Embryonic facial prominence (tissue), 1 donor: ENCODE data around the gene CREG2.
"Not testable (repeated sequence)": the region's sequence is repeated elsewhere in the genome, so short reads cannot be mapped to it uniquely, and the experiment has no call there.

ENCODE experiments used
- DNase-seq: peaks from one replicate; pipeline ENCODE4 v3.0.0-alpha.2; 2016; ENCODE audit errors: extremely low spot score

CREG2 gene

DNA sequence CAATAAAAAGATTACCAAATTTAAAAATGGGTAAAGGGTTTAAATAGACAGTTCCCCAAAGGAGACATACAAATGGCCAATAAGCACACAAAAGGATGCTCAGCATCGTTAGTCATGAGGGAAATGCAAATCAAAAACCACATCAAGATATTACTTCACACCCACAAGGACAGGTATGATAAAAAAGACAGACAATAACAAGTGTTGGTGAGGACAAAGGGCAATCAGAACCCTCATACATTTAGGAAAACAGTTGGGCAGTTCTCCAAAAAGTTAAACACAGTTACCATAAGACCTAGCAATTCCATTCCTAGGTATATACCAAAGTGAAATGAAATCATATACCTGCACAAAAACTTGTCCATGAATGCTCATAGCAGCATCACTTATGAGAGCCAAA is 14.5 kb downstream of the CREG2 start:
- DNase-seq: no peak

DNA sequence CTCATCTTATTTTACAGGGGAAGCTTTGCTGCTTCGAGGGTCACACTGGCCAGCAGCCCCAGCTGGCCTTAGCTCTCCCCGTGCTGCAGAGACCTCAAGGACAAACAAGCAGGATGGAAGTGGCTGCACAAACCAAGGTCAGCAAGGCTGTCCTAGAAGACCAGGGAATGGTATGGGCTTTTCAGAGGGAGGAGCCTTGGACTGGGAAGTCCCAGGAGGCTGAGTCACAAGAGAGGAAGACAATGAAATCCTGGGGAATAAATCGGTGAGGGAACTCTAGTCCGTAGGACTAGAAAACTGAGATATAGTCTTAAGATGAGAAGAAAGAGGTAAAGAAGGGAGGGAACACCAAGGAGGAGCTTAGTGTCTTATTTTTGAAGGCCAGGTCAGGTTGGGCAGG is 15.7 kb downstream of the CREG2 start:
- DNase-seq: no peak

DNA sequence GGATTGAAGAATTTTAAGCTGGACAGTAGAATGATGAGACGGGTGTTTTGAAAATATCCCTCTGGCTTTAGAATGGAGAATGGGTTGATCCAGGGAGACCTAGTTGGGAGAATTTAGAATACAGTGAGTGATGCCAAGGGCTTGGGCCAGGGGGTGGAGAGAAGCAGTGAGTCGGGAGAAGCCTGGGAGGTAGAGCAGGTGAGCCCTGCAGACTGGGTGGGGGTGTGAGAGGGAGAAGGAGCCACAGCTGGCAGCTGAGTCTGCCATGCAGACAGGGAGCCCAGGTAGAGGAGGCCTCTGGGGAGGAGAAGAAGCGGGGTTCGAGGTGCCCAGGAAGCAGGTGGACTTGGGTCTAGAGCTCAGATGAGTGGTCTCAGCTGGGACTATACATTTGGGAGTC is 18.2 kb downstream of the CREG2 start:
- no peak for DNase-seq

DNA sequence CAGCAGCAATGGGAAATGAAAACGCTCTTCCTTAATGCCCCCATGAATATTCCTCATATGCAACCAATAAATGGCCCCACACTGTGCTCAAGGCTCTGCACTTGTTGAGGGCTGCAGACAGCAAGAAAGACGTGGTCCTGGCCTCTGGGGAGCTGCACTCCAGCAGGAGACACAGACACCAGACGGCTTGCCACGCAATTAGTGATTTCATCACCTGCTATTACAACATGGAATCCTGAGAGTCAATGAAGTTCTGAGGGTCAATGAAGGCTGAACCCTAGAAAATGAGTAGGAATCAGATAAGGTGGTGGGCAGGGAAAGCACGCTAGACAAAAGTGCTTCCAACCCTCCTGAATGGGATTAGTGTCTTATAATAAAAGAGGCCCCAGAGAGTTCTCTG is 18.9 kb downstream of the CREG2 start:
- DNase-seq: no peak

DNA sequence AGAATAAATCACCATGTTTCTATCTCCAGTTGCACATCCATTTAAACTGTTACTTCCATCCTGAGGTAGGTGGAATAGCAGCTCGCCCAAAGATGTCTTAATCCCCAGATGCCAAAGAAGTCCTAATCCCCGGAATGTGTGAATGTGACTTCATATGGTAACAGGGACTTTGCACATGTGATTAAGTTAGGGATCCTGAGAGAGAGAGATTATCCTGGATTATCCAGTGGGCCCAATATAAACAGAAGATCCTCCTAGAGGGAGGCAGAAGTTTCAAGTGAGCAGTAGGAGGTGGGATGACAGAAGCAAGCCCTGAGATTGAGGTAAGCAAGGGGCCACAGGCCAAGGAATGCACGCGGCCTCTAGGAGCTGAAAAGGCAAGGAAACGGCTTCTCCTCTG is 19.8 kb downstream of the CREG2 start:
- no peak for DNase-seq

DNA sequence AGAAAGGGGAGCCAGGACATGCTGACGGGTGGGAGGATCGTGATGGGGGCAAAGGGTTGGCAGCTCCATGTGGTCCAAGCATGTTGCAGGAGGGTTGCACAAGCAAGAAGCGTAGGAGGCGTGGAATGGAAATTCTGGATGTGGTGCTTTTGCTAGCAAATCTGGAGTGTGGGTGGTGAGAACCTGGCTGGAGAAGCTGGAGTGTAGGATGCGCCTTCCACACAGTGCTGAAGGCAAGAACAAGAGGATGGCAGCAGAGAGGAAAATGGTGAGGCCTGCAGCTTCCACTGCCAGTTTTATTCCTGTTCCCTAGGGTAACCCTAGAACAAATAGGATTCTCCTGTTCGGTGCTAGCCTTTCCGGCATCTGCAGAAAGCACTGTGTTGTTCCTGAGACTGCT is 22.4 kb downstream of the CREG2 start:
- no peak for DNase-seq

DNA sequence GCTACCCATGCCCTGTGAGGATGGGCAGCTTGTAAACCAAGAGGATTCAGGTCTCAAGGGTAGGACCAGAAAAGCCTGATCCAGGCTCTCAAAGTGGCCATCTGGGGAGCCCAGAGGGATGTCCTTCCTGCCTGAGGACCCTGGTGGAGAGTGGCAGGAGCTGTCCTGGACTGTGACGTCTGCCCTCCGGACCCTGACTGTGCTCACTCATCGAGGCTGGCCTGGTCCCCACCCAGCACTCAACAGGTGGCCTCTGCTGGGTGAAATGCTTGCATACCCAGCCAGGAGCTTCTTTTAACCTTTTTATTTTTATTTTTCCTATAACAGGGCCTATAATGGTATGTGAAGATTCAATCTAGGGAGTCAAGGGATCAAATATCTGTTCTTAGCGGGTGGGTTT is 24.5 kb downstream of the CREG2 start:
- DNase-seq: no peak

DNA sequence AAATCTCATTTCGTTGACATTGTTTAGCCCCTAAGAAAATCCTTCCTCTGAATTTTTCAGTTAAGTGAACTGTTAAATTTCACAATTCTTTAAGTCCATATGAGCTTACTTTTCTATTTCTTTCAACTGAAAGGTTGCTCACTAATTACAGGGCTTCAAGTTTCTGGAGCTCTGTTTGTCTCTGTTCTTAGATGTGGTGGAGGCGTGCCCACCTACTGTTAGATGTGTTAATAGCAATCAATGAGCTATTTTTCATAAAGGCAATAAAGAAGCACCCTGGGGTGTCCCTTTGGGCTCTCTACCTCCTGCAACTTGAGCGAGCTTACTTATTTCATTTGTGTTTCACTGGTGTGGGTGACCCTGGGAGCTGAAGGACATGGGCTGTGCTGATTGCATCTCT is 25.0 kb downstream of the CREG2 start:
- DNase-seq: no peak

DNA sequence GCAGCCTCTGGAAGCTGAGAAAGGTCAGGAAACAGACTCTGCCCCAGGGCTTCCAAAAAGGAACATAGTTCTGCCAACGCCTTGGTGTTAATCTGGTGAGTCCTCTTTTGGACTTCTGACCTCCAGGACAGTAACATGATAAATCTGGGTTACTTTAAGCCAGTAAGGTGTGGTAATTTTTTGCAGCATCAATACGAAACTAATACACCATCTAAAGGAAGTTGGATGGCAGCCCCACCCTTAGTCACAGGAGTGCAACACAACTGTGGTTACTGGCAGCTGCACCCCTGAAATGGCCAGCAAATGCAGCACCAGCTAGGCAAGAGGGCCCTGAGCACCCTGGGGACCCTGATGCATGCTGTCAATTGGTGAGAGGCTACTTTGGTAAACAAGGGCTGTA is 25.8 kb downstream of the CREG2 start:
- DNase-seq: no peak

DNA sequence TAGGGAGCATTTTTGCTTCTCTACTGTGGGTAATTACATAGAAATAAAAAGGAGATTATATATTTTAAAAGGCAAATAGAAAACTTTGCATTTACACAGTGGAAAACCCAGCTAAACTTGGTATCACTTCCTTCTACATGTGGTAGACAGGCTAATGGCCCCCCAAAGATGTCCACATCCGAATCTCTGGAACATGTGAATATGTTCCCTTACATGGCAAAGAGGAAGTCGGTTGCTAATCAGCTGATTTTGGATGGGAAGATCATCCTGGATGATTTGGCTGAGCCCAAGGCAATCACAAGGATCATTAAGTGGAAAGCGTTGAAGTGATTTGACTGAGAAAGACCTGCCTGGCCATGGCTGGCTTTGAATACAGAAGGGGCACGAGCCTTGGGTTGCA is 26.2 kb downstream of the CREG2 start:
- no peak for DNase-seq

DNA sequence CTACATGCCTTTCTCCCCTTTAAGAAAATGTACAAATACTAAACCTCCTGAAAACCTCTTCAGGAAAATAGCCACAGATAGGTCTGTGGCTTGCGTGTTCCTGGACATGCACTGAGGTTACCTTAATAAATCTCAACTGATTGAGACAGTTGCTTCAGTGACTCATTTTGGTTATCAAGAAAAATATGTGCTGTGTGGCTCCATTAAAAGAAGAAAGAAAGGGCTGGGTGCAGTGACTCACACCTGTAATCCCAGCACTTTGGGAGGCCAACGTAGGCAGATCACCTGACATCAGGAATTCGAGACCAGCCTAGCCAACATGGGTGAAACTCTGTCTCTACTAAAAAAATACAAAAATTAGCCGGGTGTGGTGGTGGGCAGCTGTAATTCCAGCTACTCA is 27.1 kb downstream of the CREG2 start:
- no peak for DNase-seq

DNA sequence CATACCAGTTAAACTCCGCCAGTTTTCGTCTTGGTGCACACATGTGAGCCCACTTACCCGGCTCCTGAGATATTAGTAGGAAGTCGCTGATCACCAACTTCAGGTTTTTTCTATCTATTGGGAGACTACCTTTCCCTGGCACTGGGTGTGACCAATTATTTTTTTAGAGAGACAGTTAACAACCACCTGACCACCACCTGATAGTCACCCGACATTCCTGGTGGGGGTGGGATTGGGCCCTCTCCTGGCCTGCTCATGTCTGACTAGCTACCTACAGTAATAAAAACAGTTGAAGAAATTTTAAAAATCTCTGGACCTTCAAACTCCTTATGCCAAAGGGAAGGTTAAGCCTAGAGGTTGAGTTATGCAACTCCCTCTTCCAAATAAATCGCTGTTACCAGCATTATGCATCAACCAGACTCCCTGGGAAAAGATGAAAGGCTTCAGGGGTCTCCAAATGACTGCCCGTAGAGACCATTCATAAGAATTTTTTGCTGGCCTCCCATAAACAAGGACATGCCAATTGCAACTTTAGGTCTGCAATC is 27.8 kb downstream of the CREG2 start:
- DNase-seq: no peak

DNA sequence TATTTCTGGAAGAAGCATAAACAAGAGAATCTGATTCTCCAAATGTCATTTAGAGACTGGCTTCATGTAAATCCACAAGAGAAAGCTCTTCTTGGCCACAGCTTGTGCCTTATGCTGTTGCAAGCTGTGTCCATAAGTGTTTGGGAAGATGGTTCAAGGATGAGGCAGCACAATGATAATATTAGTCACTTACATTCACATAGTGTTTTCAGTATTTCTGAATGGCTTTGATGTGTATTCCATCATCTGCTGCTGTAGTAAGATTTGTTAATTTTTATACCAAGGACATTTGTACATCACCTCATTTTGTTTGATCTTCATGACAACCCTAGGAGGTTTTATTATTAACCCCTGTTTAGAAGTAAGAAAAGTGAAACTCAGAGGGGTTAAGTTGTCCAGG is 29.9 kb downstream of the CREG2 start:
- no peak for DNase-seq

DNA sequence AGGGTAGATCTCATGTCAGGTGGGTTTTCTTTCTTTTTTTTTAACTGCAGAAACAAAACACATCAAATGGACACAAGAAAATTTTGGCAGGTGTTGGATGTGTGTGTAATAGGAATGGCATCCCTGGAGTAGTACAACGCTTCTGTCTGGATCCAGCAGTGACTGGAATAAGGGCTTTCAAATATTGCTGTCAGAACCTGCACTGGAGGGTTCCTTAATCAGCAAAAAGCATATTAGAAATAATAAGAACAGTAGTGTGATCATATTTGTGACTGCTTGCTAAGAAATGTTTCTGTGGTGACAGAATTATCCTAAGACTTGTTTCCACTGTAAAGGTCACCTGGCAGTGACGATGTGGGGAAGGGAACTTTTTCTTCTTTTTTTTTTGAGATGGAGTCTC is 30.8 kb downstream of the CREG2 start:
- DNase-seq: no peak

DNA sequence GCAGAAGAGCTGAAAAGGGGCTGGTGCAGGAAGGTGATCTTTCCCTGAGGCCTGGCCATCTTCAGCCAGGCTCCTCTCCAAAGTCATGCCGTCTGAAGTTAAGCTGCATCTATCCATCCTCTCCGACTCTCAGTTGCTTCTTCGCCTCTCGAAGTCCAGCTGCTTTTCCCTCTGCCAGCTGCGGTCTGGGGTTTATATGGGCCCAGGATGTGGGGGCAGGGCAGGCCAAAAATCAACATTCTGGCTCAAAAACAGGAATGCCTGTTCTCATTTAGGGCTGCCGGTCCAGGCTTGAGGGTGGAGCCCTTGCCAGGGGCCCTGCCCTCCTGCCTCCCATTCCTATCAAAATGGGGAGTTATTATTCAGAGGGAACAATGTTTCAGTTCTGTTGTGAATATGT is 31.2 kb downstream of the CREG2 start:
- no peak for DNase-seq

DNA sequence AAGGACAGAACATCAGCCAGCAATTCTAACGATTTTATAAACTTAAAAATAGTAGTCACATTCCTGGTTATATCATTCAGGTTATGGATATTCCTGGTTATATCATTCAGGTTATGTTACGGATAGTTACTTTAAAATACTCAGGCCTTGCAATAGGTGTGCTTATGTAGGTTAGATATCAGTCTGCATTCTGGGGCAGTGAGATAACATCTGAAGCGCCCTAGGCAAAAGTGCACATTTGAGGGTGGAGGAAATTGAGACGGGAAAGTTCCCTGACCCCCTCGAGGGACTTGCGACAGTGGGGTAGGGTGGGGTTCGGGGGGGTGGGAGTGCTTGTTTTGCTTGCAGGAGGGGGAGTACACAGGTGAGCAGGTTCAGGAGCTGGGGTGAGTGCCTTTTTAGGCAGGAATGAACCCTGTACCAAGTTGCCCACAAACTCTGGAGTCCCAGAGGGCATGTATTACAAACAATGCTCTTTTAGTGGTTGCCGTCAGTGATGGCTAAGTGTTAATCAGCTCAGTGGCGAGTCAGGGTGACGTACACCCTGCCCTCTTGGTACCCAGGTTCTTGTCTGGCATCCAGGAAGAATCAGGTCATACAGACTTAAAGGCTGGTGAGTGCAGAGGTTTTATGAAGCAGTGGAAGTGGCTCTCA is 31.8 kb downstream of the CREG2 start:
- no peak for DNase-seq

DNA sequence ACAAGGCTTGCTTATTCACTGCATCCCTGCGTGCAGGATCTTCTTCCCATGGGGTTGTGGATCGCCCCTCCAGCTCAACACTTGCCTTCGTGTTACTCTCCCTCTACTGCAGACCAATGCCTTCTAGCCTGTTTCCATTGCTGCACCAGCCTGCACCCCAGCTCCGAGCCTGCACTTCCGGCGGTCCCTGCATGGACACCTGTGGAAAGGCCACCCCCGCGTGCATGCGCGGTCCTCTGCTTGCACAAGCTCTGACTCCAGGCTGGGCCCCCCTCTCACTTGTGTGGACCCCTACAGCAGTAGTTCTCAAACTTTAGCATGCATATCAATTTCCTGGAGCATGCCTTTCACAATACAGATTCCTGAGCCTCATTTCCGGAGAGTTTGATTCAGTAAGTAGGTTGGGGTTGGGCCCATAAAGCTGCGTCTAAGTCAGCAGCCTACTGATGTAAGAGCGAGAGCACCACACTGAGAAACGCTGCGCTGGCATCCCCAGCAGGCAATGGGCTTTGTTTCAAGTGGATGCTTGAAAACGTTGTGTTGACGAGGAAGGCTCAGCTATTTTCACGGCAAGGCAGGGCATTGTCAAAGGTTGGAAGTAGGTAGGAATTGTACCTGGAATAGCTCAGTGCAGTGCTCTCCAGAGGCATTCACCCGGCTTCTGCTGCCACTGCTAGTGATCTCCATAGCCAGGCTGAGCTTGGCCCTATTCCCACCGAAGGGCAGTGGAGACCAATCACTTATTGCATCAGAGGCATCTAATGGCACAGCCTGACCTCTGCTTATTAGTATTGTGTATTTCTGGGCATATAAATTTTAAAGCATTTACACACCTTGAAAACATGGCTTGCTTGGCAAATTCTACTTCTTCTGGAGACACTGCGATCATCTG is 32.6 kb downstream of the CREG2 start:
- DNase-seq: no peak

DNA sequence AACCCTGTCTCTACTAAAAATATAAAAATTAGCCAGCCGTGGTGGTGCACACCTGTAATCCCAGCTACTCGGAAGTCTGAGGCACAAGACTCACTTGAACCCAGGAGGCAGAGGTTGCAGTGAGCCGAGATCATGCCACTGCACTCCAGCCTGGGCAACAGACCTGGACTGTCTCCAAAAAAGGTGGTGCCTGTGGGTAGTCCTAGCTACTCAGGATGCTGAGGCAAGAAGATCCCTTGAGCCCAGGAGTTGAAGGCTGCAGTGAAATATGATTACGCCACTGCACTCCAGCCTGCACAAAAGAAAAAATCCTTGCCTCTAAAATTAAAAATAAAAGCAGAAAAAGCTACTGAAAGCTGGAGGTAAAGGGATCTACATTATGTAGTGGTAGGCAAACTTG is 34.7 kb downstream of the CREG2 start:
- DNase-seq: not testable (repeated sequence)

DNA sequence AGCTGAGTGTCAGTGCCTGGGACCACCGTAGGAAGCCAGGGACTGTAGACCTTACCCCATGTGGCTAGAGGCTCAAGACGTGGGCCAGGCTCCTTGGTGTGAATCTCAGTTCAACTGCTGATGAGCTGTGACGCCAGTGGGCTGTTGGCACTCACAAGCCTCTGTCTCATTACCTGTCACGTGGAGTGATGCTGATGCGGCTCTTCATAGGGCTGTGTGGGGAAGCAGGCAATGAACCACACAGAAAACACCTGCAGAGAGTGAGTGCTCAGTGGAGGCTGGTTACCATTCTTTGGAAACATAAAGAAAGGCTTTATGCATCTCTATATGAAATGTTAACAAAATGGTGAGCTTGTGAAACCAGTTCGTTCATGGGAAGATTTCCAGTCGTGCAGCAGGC is 36.1 kb downstream of the CREG2 start:
- DNase-seq: no peak

DNA sequence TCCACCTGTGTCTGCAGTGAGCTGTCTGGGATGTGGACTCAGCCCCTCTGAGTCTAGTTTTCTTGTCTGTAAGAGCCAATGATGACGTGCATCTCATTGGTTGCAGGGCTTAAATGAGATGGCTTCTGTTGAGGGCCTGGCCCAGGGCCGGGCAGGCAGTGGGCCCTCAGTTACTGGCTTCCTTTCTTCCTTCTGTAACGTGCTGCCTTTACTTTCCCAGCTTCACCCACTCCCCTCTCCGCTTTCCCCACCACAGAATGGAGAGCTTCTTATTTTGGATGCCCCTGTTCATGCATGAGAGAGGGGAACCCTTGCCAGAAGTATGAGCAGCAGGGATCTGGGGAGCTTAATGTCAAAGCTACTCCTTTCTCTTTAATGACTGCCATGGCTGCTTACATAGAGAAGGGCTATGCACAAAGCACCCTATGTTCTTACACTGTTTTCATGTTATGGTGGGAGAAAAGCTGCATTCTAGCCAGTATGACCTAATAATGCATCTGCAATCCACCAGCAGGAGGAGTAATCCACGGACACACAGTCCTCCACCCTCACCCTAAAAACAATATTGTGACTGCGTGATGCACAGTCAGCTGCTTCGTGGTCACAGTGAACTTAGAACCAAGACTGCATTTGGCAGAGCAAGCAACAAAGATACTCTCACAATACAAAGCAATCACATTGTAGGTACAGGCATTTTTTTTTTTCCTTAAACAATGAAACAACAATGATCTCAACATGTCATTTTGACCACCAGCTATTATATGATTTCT is 37.2 kb downstream of the CREG2 start:
- DNase-seq: no peak

DNA sequence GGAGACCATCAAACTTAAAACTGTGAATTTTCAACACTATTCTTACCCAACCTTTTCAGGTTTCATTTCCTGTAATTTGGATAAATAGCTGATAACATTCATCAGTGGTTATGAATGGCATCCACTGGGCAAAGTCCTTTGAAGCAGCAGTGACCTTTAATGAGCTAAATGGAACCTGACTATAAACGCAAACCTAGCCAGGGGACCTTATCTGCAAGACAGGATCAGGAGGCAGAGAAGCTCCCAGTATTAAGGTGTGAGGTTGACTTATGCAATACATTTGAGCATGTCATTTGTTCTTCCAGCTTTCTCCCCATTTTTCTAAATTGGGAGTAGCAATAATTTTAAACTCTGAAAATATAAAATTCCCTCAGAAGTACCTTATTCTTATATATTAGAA is 38.4 kb downstream of the CREG2 start:
- DNase-seq: no peak

DNA sequence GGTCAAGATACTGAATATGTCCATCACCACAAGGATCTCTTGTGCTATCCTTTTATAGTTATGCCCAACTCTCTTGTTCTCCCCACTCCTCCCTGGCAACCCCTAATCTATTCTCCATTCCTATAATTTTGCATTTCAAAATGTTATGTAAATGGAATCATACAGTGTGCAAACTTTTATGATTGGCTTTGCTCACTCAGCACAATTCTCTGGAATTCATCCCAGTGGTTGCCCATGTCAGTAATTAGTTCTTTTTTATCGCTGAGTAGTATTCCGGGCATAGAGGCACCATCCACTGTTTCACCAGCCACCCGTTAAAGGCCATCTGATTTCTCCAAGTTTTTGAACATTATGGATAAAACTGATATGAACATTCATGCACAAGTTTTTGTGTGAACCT is 40.4 kb downstream of the CREG2 start:
- no peak for DNase-seq

DNA sequence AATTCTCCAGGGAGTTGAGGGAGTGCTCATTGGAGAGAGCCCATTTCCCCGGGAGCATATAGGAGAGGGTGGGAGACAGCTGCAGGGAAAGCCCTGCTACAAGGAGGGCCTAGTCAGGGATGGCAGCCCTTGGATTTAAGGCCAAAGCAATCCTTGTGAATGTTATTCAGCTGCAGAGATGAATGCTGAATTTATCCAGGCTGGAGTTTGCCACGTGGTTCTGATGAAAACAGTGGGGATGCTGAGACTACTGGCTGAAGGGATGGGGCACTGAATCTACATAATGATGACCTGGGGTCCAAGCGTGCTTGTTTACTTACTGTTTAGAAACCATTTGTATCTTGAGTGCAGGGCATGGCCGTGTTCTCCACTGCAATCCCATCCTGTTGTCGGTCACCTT is 43.2 kb downstream of the CREG2 start:
- no peak for DNase-seq
